DOHH2 (cell line): ENCODE measurements around the gene MEN1.

ENCODE experiments used
- H3F3A ChIP-seq: fragments of 200-600 bp; sonication (generic), shearing (Covaris generic); 2 replicates; pipeline ENCODE4 v1.6.0; 2016; ENCODE audit warnings: antibody characterized with exemption, mild to moderate bottlenecking; ENCODE audit not compliant: control insufficient read depth, insufficient read depth
- H3K27ac ChIP-seq: fragments of 200-600 bp; sonication (generic); 2 replicates; pipeline ENCODE4 v1.5.1; 2014; ENCODE audit warnings: low read depth, mild to moderate bottlenecking, low read length, moderate library complexity
- H3K27me3 ChIP-seq: fragments of 200-600 bp; sonication (generic); 2 replicates; pipeline ENCODE4 v1.6.1; 2014; ENCODE audit warnings: mild to moderate bottlenecking, low read length, mixed read lengths; ENCODE audit not compliant: control insufficient read depth
- H3K36me3 ChIP-seq: fragments of 200-600 bp; sonication (generic); 2 replicates; pipeline ENCODE4 v1.6.1; 2014; ENCODE audit warnings: mild to moderate bottlenecking, low read length, moderate library complexity, mixed read lengths; ENCODE audit not compliant: control insufficient read depth
- H3K4me1 ChIP-seq: fragments of 200-600 bp; sonication (generic); 2 replicates; pipeline ENCODE4 v1.6.1; 2014; ENCODE audit warnings: mild to moderate bottlenecking, low read length, mixed read lengths; ENCODE audit not compliant: control insufficient read depth
- H3K4me2 ChIP-seq: fragments of 200-600 bp; sonication (generic); 2 replicates; pipeline ENCODE4 v1.6.0; 2014; ENCODE audit warnings: mild to moderate bottlenecking, low read length, moderate library complexity
- H3K4me3 ChIP-seq: fragments of 200-600 bp; sonication (generic); 2 replicates; pipeline ENCODE4 v1.5.1; 2014; ENCODE audit warnings: mild to moderate bottlenecking, low read length, mixed read lengths
- H3K79me2 ChIP-seq: fragments of 200-600 bp; sonication (generic); 2 replicates; pipeline ENCODE4 v1.6.1; 2014; ENCODE audit warnings: mild to moderate bottlenecking, low read length, mixed read lengths; ENCODE audit not compliant: control insufficient read depth
- H3K9me2 ChIP-seq: fragments of 200-600 bp; sonication (generic); replicated peaks from 2 replicates; pipeline ENCODE4 v1.6.1; 2014; ENCODE audit warnings: mild to moderate bottlenecking, low read length, mixed read lengths; ENCODE audit not compliant: control insufficient read depth
- H3K9me3 ChIP-seq: fragments of 200-600 bp; sonication (generic); 2 replicates; pipeline ENCODE4 v1.6.1; 2014; ENCODE audit warnings: antibody characterized with exemption, low read length, mixed read lengths; ENCODE audit not compliant: control insufficient read depth, insufficient read depth
- H4K20me1 ChIP-seq: fragments of 200-600 bp; sonication (generic); 2 replicates; pipeline ENCODE4 v1.6.0; 2014; ENCODE audit warnings: low read depth, mild to moderate bottlenecking, antibody characterized with exemption, low read length, moderate library complexity; ENCODE audit not compliant: control insufficient read depth, insufficient read depth
- EZH2phosphoT487 ChIP-seq: fragments of 200-600 bp; sonication (generic); IDR thresholded peaks from 2 replicates; pipeline ENCODE4 v1.6.1; 2017; ENCODE audit warnings: borderline replicate concordance, mild to moderate bottlenecking, antibody characterized with exemption, low read length, moderate library complexity, mixed read lengths
- TF ChIP-seq, protein P1 (sequence below): fragments of 200-600 bp; sonication (generic); IDR thresholded peaks from one replicate; pipeline ENCODE4 v1.5.1; 2014; ENCODE audit warnings: antibody characterized with exemption, mild to moderate bottlenecking, low read depth, low read length; ENCODE audit not compliant: poor library complexity, severe bottlenecking

MEN1 gene

DNA sequence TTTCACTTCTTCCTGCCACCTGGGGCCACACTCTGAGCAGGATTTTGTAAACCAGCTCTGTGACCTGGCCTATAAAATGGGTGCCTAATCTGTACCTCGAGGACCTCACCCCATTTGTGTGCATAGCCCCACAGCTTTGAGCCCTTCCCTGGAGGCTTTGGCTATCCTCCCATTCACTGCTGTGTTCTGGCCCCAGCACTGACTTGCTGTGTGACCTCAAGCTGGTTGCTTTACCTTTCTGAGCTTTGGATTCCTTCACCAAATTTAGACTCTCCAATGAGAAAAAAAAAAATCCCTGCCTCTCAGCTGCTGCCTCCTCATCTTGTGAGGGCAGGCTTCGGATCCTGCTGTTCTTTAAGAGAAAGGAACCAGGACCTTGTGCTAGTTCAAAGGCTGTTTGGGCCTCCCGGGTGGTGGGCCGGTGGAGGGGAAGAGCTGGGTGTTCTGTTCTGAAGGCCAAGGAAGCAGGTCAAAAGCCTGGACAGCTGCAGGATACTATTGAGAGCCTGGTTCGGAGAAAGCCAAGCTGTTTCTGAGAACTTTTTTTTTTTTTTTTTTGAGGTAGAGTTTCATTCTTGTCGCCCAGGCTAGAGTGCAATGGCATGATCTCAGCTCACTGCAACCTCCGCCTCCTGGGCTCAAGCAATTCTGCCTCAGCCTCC, 49.5 kb downstream of the MEN1 start:
- H3K36me3 ChIP-seq, result peaks cover 43% of the 10 kb centered on the region
- no peak overlapping the region for H3K27ac ChIP-seq
- H3F3A ChIP-seq, result peaks cover 48% of the 10 kb centered on the region
- no peak overlapping the region for H3K4me3 ChIP-seq
- no peak overlapping the region for H3K4me2 ChIP-seq
- TF ChIP-seq EZH2phosphoT487, result no peak
- TF ChIP-seq, protein P1, sequence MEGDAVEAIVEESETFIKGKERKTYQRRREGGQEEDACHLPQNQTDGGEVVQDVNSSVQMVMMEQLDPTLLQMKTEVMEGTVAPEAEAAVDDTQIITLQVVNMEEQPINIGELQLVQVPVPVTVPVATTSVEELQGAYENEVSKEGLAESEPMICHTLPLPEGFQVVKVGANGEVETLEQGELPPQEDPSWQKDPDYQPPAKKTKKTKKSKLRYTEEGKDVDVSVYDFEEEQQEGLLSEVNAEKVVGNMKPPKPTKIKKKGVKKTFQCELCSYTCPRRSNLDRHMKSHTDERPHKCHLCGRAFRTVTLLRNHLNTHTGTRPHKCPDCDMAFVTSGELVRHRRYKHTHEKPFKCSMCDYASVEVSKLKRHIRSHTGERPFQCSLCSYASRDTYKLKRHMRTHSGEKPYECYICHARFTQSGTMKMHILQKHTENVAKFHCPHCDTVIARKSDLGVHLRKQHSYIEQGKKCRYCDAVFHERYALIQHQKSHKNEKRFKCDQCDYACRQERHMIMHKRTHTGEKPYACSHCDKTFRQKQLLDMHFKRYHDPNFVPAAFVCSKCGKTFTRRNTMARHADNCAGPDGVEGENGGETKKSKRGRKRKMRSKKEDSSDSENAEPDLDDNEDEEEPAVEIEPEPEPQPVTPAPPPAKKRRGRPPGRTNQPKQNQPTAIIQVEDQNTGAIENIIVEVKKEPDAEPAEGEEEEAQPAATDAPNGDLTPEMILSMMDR, result no peak
- peaks cover 30% of the 10 kb centered on the region for H4K20me1 ChIP-seq
- H3K79me2 ChIP-seq, result peaks cover 3% of the 10 kb centered on the region; the same call in 1 of the 2 replicates
- H3K9me2 ChIP-seq, result no peaks in the 10 kb centered on the region
- no peaks in the 10 kb centered on the region for H3K27me3 ChIP-seq
- peaks cover 58% of the 10 kb centered on the region for H3K4me1 ChIP-seq
- H3K9me3 ChIP-seq, result no peaks in the 10 kb centered on the region

DNA sequence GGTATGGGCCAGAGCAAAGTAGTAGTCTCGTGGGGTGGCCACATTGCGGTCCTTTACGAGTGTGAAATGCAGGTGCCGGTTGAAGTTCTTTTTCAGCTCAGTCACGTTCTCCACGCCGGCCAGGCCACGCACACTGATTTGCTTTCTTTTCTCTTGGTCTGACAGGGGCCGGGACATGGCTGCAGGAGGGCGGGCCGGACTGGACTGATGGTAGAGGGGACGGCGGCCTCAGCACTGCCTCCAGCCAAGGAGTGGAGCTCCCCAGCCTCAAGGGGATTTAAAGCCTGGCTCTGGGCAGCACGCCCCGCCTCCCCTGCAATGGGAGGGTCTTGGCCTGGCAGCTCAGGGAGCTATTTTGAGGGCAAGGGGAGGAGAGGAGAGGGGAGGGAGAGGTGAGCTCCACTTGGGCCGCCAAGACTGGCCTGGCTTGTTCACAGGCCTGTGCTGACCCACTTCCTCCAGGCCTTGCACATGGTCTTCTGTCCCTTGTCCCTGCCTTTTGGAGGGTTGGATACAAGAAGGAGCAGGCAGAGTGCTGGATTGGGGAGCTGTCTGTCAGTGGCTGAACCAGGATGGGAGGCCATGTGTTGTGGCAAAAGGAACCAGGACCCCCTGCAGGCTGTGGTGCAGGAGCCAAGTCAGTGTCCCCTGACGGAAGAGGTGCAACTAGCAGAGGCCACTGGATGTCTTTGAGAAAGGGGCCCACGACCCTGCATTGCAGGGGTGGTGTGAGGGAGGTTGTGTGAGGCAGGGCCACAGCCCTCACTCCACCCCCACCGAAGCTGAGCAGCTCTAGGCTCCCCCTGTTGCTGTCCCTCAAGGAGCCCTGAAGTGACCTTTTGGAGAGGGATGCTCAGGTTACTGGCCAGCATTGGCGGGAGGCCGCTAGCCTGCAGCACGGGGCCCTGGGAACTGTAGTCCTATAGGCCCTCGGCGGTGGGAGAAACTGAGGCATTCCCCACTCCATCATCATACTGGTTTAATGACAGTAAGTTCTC, 50.3 kb downstream of the MEN1 start, which contains the start of gene PYGM:
PYGM (minus strand) TSS at position 253 of the 998 bp plus-strand sequence; CDS start at position 177, 76 bp downstream.
- Histone ChIP-seq H3K4me1 (peaks cover 53% of the 10 kb centered on the region), H3K9me3 (no peaks in the 10 kb centered on the region), H3K4me2 (no peak within 1 kb of the TSS), H3K4me3 (no peak within 1 kb of the TSS), H3K9me2 (no peaks in the 10 kb centered on the region), H3K79me2 (peaks cover 3% of the 10 kb centered on the region; the same call in 1 of the 2 replicates), H3K27ac (no peak within 1 kb of the TSS), H3K27me3 (no peaks in the 10 kb centered on the region), H3F3A (peaks cover 44% of the 10 kb centered on the region), H3K36me3 (peaks cover 34% of the 10 kb centered on the region), H4K20me1 (peaks cover 26% of the 10 kb centered on the region)
- TF ChIP-seq EZH2phosphoT487, result no peak
- TF ChIP-seq, protein P1, result no peak

DNA sequence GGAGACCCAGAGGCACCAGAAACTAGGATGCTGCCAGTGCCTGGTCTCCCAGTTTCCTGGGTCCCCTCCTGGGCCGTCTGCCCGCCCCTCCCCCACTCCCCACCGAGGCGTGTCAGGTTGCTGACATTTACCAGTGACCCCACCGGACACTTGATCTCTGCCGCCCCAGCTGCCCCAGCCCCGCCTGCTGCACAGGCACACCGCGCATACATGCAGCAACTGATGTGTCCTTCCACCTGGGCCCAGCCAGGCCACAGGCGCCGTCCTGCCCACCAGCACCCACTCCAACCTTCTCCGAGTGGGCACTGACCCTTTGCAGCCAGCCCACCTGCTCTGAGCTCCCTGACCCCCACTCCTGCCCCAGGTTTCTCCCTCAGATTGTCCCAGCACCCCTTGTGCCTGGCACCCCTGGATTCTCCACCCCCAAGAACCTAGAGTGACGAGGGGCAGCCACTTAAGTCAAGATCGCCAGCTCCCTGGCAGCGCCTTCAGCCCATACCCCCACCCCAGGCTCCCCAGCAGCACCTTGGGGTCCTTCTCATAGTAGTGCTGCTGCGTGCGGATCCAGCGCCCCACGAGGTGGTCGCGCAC, 51.1 kb downstream of the MEN1 start:
- peaks cover 19% of the 10 kb centered on the region for H4K20me1 ChIP-seq
- peaks cover 45% of the 10 kb centered on the region for H3K4me1 ChIP-seq
- H3K4me2 ChIP-seq, result no peak overlapping the region
- no peak overlapping the region for H3K4me3 ChIP-seq
- H3K27ac ChIP-seq, result no peak overlapping the region
- H3F3A ChIP-seq, result peaks cover 36% of the 10 kb centered on the region
- peaks cover 26% of the 10 kb centered on the region for H3K36me3 ChIP-seq
- H3K9me3 ChIP-seq, result no peaks in the 10 kb centered on the region
- H3K9me2 ChIP-seq, result no peaks in the 10 kb centered on the region
- TF ChIP-seq EZH2phosphoT487, result no peak
- TF ChIP-seq, protein P1, result no peak
- no peaks in the 10 kb centered on the region for H3K27me3 ChIP-seq
- H3K79me2 ChIP-seq, result no peaks in the 10 kb centered on the region
